CD8-positive, alpha-beta memory T cell (primary cell): ENCODE measurements around the gene STAG1. TPM values are rescaled to one million over a fixed set of nuclear protein-coding genes. Genes with fewer than 3 reads are reported as not detected.

Experiments
- CTCF ChIA-PET: fragments of 350-600 bp; sonication (Branson Sonifier 250); formaldehyde crosslinking; loops from one replicate; lab custom pipeline; 2021; ENCODE audit warnings: antibody characterized with exemption; lab: Charles Lee
- POLR2A ChIA-PET: fragments of 350-600 bp; sonication (Branson Sonifier 250); formaldehyde crosslinking; loops from one replicate; lab custom pipeline; 2021; ENCODE audit warnings: antibody characterized with exemption; lab: Charles Lee
- DNase-seq, 5 donors: peaks; one replicate each; pipeline versions ENCODE4 v3.0.0 to v3.0.0-alpha.2; 2020 to 2022; ENCODE audit warnings: mixed read lengths in 1 of 5
- H3K27ac ChIP-seq: one replicate; pipeline ENCODE4 v1.7.0; 2013; ENCODE audit warnings: low read depth, mild to moderate bottlenecking, low read length, moderate library complexity
- H3K27me3 ChIP-seq: 2 replicates; pipeline ENCODE4 v1.7.0; 2013; ENCODE audit warnings: low read length, mild to moderate bottlenecking; ENCODE audit not compliant: insufficient read depth, poor library complexity, severe bottlenecking
- H3K36me3 ChIP-seq: 2 replicates; pipeline ENCODE4 v1.7.0; 2013; ENCODE audit warnings: mild to moderate bottlenecking, low read length, moderate library complexity; ENCODE audit not compliant: insufficient read depth
- H3K4me1 ChIP-seq: 2 replicates; pipeline ENCODE4 v1.7.0; 2013; ENCODE audit warnings: mild to moderate bottlenecking, low read length, moderate library complexity; ENCODE audit not compliant: insufficient read depth
- H3K4me3 ChIP-seq: 2 replicates; pipeline ENCODE4 v1.7.0; 2013; ENCODE audit warnings: mild to moderate bottlenecking, low read length
- H3K9me3 ChIP-seq: 2 replicates; pipeline ENCODE4 v1.7.0; 2013; ENCODE audit warnings: mild to moderate bottlenecking, low read length
- H3K27ac Mint-ChIP-seq, 8 donors: one replicate each; pipeline ENCODE4 v1.8.0; 2020 to 2021; ENCODE audit warnings: mixed read lengths in 8 of 8, mild to moderate bottlenecking in 6 of 8, inconsistent platforms in 3 of 8, moderate library complexity in 3 of 8
- H3K27me3 Mint-ChIP-seq, 2 donors: one replicate each; pipeline ENCODE4 v1.8.0; 2020 to 2021; ENCODE audit warnings: mixed read lengths in 2 of 2, mild to moderate bottlenecking in 1 of 2, moderate library complexity in 1 of 2
- H3K36me3 Mint-ChIP-seq, 3 donors: one replicate each; pipeline ENCODE4 v1.8.0; 2020 to 2021; ENCODE audit warnings: mixed read lengths in 3 of 3, inconsistent platforms in 1 of 3, mild to moderate bottlenecking in 1 of 3
- H3K4me1 Mint-ChIP-seq, 3 donors: one replicate each; pipeline ENCODE4 v1.8.0; 2020 to 2021; ENCODE audit warnings: mixed read lengths in 3 of 3, inconsistent platforms in 1 of 3, mild to moderate bottlenecking in 1 of 3
- H3K4me3 Mint-ChIP-seq, 7 donors: one replicate each; pipeline ENCODE4 v1.8.0; 2020 to 2021; ENCODE audit warnings: mixed read lengths in 7 of 7, mild to moderate bottlenecking in 6 of 7, moderate library complexity in 4 of 7, inconsistent platforms in 2 of 7
- H3K9me3 Mint-ChIP-seq, 5 donors: one replicate each; pipeline ENCODE4 v1.8.0; 2020 to 2022; ENCODE audit warnings: mixed read lengths in 5 of 5, mild to moderate bottlenecking in 3 of 5, moderate library complexity in 2 of 5, inconsistent platforms in 1 of 5
- polyA plus RNA-seq: library from polyadenylated mRNA; unstranded; fragments of 300-500 nt; fragmentation: Illumina TruSeq; gene quantifications from one replicate; pipeline ENCODE4 v1.2.3, GENCODE V29; 2021
- total RNA-seq, 2 experiments: library from RNA; stranded (reverse); gene quantifications; one replicate each; pipeline ENCODE4 v1.2.3, GENCODE V29; 2021

The STAG1 gene
- total and polyA plus RNA-seq, 3 experiments from 2014 or later: 19.0 to 61.4 (median 58.5) TPM

DNA sequence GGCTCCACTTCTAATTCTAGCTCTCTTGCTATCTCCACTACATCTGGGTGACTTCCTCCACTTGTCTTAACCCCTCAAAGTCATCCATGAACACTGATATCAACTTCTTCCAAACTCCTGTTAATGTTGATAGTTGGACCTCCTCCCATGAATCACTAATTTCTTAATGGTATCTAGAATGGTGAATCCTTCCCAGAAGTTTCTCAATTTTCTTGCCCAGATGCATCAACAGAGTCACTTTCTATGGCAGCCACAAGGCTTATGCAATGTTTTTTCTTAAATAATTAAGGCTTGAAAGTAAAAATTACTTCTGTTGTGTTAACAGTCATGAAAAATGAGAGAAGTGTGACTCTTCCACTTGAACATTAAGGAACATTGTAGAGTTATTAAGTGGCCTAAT lies 337.7 kb downstream of the STAG1 start:
- no peaks in the 10 kb centered on the region for H3K9me3 ChIP-seq
- H3K36me3 Mint-ChIP-seq: peaks cover 4 to 55% (median 24%) of the 10 kb centered on the region in 3 donors
- H3K4me3 Mint-ChIP-seq: no peak overlapping the region
- H3K27me3 ChIP-seq: no peaks in the 10 kb centered on the region
- no peaks in the 10 kb centered on the region for H3K9me3 Mint-ChIP-seq
- ChIA-PET POLR2A (no interaction called here), CTCF (no interaction called here)
- no peak overlapping the region for H3K27ac Mint-ChIP-seq
- H3K4me1 Mint-ChIP-seq: no peaks in the 10 kb centered on the region
- no peak for DNase-seq
- H3K4me3 ChIP-seq: no peak overlapping the region
- no peak overlapping the region for H3K27ac ChIP-seq
- no peaks in the 10 kb centered on the region for H3K4me1 ChIP-seq
- H3K36me3 ChIP-seq: no peaks in the 10 kb centered on the region
- H3K27me3 Mint-ChIP-seq: no peaks in the 10 kb centered on the region

DNA sequence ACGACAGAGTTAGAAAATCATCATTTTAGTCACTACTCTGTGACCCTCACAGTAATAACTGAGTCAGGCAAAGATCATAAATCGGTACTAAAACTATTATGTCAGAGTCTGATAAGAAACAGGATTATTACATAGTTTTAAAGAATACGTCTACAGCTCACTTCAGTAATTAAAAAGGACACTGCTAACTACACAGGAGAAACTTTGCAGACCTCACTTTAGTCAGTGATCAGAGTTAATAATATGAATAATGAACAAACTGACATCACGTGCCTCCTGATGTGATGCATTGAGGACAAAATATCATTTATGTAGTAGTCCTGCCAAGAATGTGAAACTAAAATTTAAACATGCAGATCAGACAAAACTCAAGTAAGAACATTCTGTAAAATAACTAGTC lies 339.9 kb downstream of the STAG1 start:
- Mint-ChIP-seq H3K4me3 (no peak overlapping the region), H3K4me1 (no peaks in the 10 kb centered on the region), H3K9me3 (no peaks in the 10 kb centered on the region), H3K27ac (peak overlapping the region in 1 of 8 donors; percentile 1), H3K36me3 (peaks cover 4 to 50% (median 20%) of the 10 kb centered on the region in 3 donors), H3K27me3 (no peaks in the 10 kb centered on the region)
- Histone ChIP-seq H3K36me3 (no peaks in the 10 kb centered on the region), H3K27ac (no peak overlapping the region), H3K9me3 (no peaks in the 10 kb centered on the region), H3K4me1 (no peaks in the 10 kb centered on the region), H3K27me3 (no peaks in the 10 kb centered on the region), H3K4me3 (no peak overlapping the region)
- POLR2A ChIA-PET: no interaction called here
- CTCF ChIA-PET: no interaction called here
- DNase-seq: no peak

DNA sequence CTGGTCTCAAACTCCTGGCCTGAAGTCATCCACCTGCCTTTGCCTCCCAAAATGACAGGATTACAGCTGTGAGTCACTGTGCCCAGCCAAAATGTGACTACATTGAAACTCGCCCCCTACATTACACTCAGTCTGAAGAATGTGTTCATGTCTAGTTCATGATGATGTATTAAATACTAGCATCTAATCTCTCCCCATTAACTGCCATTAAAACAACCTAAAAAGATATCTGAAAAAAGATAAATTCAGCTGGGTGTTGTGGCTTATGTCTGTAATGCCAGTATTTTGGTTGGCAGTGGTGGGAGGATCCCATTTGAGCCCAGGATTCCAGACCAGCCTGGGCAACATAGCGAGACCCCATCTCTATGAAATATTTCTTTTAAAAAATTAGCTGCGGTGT lies 342.6 kb downstream of the STAG1 start:
- H3K4me1 ChIP-seq: no peaks in the 10 kb centered on the region
- H3K27ac ChIP-seq: no peak overlapping the region
- POLR2A ChIA-PET: no interaction called here
- Mint-ChIP-seq H3K4me3 (no peak overlapping the region), H3K36me3 (peaks cover 4 to 44% (median 14%) of the 10 kb centered on the region in 3 donors), H3K4me1 (no peaks in the 10 kb centered on the region), H3K27me3 (no peaks in the 10 kb centered on the region), H3K9me3 (no peaks in the 10 kb centered on the region), H3K27ac (peak overlapping the region in 2 of 8 donors; percentile 6 to 76)
- CTCF ChIA-PET: interaction anchor here (0.7 to 1.4 kb wide), 3 partner anchors 18 to 622 kb away, joined by 3 to 7 read pairs (median 3); partner anchors contain the start of gene STAG1
- no peak for DNase-seq
- no peaks in the 10 kb centered on the region for H3K9me3 ChIP-seq
- no peak overlapping the region for H3K4me3 ChIP-seq
- no peaks in the 10 kb centered on the region for H3K27me3 ChIP-seq
- no peaks in the 10 kb centered on the region for H3K36me3 ChIP-seq

DNA sequence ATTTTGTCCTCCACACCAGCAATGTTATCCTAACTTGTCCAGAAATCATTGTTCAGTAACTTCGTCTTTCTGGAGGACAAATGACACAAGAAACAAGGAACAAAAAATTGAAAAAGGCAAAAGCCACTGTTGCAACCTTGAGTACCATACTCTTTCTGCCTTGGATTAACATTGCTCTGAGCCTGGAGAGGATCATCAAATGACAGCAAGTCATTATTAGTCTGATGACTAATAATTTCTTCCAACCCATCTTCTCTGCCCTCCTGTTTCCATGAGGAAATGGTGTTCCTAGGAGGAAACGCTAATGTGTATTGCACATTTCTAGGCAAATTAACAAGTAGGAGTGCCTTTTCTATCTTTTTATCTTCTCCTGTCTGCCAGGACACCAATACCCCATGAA lies 348.1 kb downstream of the STAG1 start:
- ChIA-PET CTCF (interaction anchor here (0.9 to 1.4 kb wide), 2 partner anchors 610 to 625 kb away, joined by 3 to 4 read pairs; no protein-coding TSS in a partner anchor), POLR2A (no interaction called here)
- H3K9me3 Mint-ChIP-seq: no peaks in the 10 kb centered on the region
- peak overlapping the region in 2 of 8 donors; percentile 29 to 38 for H3K27ac Mint-ChIP-seq
- no peaks in the 10 kb centered on the region for H3K27me3 ChIP-seq
- no peak for DNase-seq
- no peaks in the 10 kb centered on the region for H3K27me3 Mint-ChIP-seq
- no peak overlapping the region for H3K4me3 Mint-ChIP-seq
- no peak overlapping the region for H3K4me3 ChIP-seq
- H3K4me1 ChIP-seq: no peaks in the 10 kb centered on the region
- H3K27ac ChIP-seq: no peak overlapping the region
- peaks cover 0 to 2% (median 0%) of the 10 kb centered on the region in 3 donors for H3K4me1 Mint-ChIP-seq
- no peaks in the 10 kb centered on the region for H3K9me3 ChIP-seq
- peaks cover 0 to 33% (median 4%) of the 10 kb centered on the region in 3 donors for H3K36me3 Mint-ChIP-seq
- H3K36me3 ChIP-seq: no peaks in the 10 kb centered on the region

DNA sequence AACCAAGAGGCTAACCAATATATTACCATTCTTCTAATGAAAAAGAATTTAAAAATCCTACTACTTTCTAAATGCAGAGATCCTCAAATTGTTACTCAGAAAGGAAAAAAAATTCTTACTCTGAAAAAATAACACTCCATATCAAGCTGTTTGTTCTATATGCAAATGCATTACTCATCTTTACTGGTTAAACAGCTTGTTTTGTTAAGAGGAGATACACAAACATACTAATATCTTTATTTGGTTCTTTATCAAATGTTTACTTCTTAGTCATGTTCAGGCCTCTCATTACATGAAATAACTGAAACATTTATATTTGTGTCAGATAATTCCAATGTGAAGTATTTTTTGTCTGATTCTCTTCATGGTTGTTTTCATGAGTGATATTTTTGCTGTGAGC lies 355.3 kb downstream of the STAG1 start:
- Mint-ChIP-seq H3K4me1 (peaks cover 0 to 2% (median 0%) of the 10 kb centered on the region in 3 donors), H3K27me3 (no peaks in the 10 kb centered on the region), H3K27ac (no peak overlapping the region), H3K36me3 (peaks cover 0 to 24% (median 1%) of the 10 kb centered on the region in 3 donors), H3K9me3 (no peaks in the 10 kb centered on the region), H3K4me3 (no peak overlapping the region)
- Histone ChIP-seq H3K4me1 (no peaks in the 10 kb centered on the region), H3K27me3 (no peaks in the 10 kb centered on the region), H3K9me3 (no peaks in the 10 kb centered on the region), H3K27ac (no peak overlapping the region), H3K36me3 (no peaks in the 10 kb centered on the region), H3K4me3 (no peak overlapping the region)
- ChIA-PET POLR2A (no interaction called here), CTCF (interaction anchor here (1.3 kb wide), 1 partner anchor 356 kb away, joined by 7 read pairs; the partner anchor contains the start of gene STAG1)
- DNase-seq: no peak

DNA sequence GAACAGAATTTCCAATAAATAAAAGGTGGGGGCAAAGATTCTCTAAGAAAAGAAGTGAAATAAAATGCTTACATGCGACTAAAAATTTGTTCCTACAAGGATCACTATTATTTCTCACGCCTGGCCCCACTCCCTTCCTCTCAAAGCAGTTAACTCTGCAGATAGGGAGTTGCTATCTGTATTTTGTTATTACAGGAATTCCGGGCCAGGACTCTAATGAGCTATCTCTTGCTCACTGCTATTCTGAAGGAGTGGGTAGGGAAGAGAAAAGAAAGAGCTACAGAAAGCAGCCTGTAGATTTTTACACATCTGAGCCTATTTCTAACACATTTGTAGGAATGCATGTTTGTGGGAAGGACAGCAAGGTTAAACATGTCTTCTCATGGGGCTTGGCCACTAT lies 361.6 kb downstream of the STAG1 start:
- no peak overlapping the region for H3K27ac ChIP-seq
- H3K9me3 Mint-ChIP-seq: no peaks in the 10 kb centered on the region
- H3K4me3 ChIP-seq: no peak overlapping the region
- H3K4me1 Mint-ChIP-seq: no peaks in the 10 kb centered on the region
- ChIA-PET CTCF (interaction anchor here (1.2 to 8.3 kb wide), 10 partner anchors 11 to 642 kb away, joined by 3 to 61 read pairs (median 4); partner anchors contain the start of gene STAG1), POLR2A (interaction anchor here (3.7 kb wide), 1 partner anchor 361 kb away, joined by 19 read pairs; the partner anchor contains the start of gene STAG1)
- no peaks in the 10 kb centered on the region for H3K36me3 ChIP-seq
- H3K27me3 Mint-ChIP-seq: no peaks in the 10 kb centered on the region
- no peak overlapping the region for H3K4me3 Mint-ChIP-seq
- H3K9me3 ChIP-seq: no peaks in the 10 kb centered on the region
- H3K36me3 Mint-ChIP-seq: peaks cover 0 to 6% (median 3%) of the 10 kb centered on the region in 3 donors
- no peak for DNase-seq
- H3K27ac Mint-ChIP-seq: peak overlapping the region in 1 of 8 donors; percentile 24
- H3K27me3 ChIP-seq: no peaks in the 10 kb centered on the region
- H3K4me1 ChIP-seq: no peaks in the 10 kb centered on the region

DNA sequence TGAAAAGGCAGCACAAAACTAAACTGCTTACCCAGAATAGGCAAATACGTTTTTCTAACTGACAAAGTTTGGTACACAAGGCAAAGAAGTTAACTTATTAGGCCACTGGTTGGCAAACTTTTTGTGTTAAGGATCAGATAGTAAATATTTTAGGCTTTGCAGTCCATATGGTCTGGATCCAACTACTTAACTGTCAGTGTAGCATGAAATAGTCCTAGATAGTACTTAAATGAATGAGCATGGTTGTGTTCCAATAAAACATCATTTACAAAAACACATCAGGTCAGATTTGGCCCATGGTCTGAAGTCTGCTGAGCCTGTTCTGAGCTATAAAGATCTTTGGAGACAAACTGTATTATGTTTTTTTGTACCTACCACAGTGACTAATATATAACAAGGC lies 365.1 kb downstream of the STAG1 start:
- DNase-seq: no peak
- CTCF ChIA-PET: interaction anchor here (1.2 to 2.8 kb wide), 2 partner anchors 365 to 627 kb away, joined by 4 to 6 read pairs; partner anchors contain the start of gene STAG1
- H3K27me3 Mint-ChIP-seq: no peaks in the 10 kb centered on the region
- peaks cover 0 to 4% (median 0%) of the 10 kb centered on the region in 3 donors for H3K4me1 Mint-ChIP-seq
- H3K27ac ChIP-seq: no peak overlapping the region
- no peaks in the 10 kb centered on the region for H3K4me1 ChIP-seq
- H3K27ac Mint-ChIP-seq: no peak overlapping the region
- H3K27me3 ChIP-seq: no peaks in the 10 kb centered on the region
- peaks cover 0 to 8% (median 5%) of the 10 kb centered on the region in 3 donors for H3K36me3 Mint-ChIP-seq
- H3K4me3 ChIP-seq: no peak overlapping the region
- POLR2A ChIA-PET: no interaction called here
- H3K4me3 Mint-ChIP-seq: no peak overlapping the region
- H3K9me3 ChIP-seq: no peaks in the 10 kb centered on the region
- H3K9me3 Mint-ChIP-seq: no peaks in the 10 kb centered on the region
- no peaks in the 10 kb centered on the region for H3K36me3 ChIP-seq

DNA sequence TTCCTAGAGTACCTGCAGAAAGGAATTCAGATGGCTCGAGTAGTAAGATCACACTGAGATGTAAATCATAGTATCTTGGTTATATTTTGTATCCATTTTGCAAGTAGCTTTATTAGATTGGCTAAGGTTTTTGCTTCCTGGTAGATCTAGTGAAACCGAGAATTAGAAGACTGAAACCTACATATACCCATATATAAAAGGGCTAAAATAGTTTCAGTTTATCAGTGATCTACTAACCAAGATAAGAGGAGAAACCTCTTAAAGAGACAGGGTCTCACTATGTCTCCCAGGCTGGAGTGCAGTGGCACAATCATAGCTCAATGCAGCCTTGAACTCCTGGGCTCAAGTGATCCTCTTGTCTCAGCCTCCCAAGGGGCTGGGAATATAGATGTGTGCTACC lies 366.7 kb downstream of the STAG1 start:
- no peaks in the 10 kb centered on the region for H3K9me3 Mint-ChIP-seq
- no peaks in the 10 kb centered on the region for H3K27me3 ChIP-seq
- DNase-seq: no peak
- no peak overlapping the region for H3K4me3 Mint-ChIP-seq
- H3K27ac ChIP-seq: no peak overlapping the region
- no peaks in the 10 kb centered on the region for H3K9me3 ChIP-seq
- no peaks in the 10 kb centered on the region for H3K27me3 Mint-ChIP-seq
- CTCF ChIA-PET: interaction anchor here (2.8 kb wide), 1 partner anchor 628 kb away, joined by 6 read pairs; no protein-coding TSS in a partner anchor
- H3K36me3 Mint-ChIP-seq: peaks cover 0 to 9% (median 5%) of the 10 kb centered on the region in 3 donors
- peak overlapping the region in 1 of 8 donors; percentile 27 for H3K27ac Mint-ChIP-seq
- no peaks in the 10 kb centered on the region for H3K36me3 ChIP-seq
- H3K4me3 ChIP-seq: no peak overlapping the region
- peaks cover 0 to 4% (median 2%) of the 10 kb centered on the region in 3 donors for H3K4me1 Mint-ChIP-seq
- POLR2A ChIA-PET: no interaction called here
- H3K4me1 ChIP-seq: no peaks in the 10 kb centered on the region
